RPMI8226 (cell line): ENCODE results near the gene CPNE9.

Experiments used
- DNase-seq: peaks from one replicate; pipeline ENCODE4 v3.0.0-alpha.2; 2015

Gene CPNE9, protein sequence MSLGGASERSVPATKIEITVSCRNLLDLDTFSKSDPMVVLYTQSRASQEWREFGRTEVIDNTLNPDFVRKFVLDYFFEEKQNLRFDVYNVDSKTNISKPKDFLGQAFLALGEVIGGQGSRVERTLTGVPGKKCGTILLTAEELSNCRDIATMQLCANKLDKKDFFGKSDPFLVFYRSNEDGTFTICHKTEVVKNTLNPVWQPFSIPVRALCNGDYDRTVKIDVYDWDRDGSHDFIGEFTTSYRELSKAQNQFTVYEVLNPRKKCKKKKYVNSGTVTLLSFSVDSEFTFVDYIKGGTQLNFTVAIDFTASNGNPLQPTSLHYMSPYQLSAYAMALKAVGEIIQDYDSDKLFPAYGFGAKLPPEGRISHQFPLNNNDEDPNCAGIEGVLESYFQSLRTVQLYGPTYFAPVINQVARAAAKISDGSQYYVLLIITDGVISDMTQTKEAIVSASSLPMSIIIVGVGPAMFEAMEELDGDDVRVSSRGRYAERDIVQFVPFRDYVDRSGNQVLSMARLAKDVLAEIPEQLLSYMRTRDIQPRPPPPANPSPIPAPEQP

DNA sequence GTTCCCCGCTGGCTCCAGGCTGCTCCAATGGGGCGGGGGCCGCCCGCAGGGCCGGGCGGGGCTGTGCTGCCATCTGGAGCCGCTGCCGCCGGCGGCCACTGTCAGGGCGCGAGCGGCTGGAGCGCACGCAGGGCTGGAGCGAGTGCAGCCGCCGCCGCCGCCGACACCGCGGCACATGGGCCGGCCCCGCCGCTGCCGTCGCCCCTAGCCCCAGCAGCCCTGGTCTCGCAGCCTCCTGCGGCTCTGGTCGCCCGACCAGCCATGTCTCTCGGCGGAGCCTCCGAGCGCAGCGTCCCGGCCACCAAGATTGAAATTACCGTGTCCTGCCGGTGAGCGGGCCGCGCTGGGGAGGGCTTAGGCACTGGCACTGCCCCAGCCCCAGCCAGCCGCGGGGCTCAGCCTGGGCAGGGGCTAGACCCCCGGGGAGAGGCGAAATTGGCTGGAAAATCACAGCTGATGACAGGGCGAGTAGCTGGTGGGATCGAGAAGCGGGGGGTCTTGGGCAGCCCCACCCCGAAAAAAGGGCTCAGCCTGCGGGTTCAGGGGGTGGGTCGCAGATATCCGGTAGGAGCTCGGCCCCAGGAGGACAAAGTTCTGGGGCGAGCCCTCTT is at the start of gene CPNE9:
TSS of gene CPNE9 (plus strand) at position 98 of the 611 bp plus-strand sequence. CDS start at position 262, 164 bp downstream.
- DNase-seq = no peak

DNA sequence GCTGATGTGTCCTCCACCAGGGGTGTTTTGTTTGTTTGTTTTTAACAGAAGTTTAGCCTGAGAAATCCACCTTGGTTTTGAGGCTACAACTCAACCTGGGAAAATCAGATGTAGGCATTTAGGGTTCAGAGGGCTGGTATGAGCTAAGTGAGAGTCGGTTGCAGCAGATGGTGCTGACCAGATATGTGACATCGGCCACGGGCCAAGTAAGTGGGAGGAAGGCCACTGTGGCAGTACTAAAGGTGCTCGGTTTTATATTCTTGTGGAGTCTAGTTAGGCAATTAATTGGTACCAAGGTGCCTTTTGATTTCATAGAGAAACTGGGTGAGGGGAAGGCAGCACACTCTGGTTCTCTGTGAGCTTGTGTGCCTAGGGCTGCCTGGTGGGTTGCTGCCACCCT is 43.8 kb upstream of the CPNE9 start:
- no peak for DNase-seq

DNA sequence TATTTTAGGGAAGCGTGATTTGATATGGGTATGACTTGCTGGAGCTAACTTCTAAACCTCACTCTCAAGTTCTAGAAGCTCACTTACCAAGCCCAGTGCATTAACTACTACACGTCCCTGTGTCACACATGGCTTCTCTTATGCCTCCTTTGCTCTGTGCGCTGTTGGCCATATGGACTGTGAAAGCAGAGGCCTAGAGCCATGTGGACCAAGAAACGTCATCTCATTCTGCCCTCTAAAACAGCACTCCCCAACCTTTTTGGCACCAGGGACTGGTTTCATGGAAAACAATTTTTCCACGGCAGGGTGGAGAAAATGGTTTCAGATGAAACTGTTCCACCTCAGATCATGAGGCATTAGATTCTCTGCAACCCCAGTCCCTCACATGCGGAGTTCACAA is 42.7 kb upstream of the CPNE9 start:
- no peak for DNase-seq

DNA sequence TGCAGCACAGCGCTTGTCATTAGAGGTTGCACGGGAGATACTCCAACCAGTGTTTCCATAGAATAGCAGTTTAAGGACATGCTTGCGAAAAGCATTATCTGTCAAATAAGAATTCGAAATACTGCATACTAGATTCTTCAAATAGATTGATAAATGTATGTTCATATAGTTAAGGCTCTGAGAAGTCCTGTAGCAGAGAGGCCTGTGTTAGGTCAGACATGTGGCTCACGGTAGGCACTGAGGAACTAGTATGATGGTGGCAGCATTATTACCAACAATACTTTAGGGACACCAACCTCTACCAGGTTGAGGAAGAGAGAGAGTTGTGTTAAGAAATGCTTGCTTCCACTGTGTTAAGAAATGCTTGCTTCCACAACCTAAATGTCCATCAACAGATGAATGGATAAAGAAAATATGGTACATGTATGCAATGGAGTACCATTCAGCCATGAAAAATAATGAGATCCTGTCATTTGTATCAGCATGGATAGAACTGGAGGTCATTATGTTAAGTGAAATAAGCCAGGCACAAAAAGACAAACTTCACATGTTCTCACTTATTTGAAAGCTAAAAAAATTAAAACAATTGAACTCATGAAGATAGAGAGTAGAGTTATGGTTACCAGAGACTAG is 39.4 kb upstream of the CPNE9 start:
- DNase-seq = no peak

DNA sequence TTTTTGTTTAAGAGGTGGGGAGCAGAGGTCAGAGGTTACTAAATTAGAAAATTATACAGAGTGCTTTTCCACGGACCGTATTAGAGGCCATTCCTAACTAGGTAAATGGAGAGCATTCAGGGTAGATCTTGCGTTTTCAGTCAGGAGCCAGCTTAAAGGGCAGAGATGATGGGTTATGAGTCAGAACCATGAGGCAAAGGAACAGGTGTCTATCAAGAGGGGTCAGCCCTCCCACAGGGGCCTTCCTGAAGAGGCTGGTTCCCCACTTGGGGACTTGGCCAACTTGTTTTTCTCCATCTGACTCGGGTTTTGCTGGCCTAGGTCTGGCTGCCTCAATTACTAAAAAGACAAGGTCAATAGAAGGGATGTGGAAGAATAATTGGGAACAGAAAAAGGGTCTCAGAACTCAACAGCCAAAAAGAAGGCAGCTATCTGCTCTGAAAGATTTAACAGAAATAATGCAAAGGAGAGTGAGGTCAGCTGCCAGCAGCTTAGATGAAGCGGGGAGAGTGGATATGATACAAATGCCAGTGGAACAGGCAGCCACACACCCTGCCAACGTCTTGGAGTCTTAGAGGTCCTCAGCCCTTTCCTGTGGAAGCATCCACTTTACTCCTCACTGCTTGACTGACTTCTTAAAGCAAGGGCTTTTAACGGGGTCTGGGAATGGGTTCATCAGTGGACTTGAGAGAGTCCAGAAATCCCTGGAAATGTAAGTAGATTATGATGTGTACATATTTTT is 36.8 kb upstream of the CPNE9 start:
- no peak for DNase-seq

DNA sequence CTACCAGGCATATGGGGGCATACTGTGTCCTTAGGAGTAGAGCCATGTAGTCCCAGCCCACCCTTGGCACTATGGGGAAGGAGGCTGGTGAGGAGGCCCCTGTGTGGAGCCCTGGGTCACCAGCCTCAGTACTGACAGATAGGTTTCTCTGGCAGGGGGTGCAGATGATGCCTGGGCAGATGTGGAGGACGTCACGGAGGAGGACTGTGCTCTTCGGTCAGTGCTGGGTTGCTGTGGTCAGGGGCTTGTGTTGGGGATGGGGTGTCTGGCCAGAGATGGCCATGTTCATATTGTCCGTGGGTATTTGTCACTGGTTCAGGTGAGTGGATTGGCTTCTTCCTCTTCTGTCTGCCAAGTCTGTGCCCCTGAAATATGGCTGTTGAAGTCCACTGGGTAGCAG is 34.4 kb upstream of the CPNE9 start:
- DNase-seq = no peak

DNA sequence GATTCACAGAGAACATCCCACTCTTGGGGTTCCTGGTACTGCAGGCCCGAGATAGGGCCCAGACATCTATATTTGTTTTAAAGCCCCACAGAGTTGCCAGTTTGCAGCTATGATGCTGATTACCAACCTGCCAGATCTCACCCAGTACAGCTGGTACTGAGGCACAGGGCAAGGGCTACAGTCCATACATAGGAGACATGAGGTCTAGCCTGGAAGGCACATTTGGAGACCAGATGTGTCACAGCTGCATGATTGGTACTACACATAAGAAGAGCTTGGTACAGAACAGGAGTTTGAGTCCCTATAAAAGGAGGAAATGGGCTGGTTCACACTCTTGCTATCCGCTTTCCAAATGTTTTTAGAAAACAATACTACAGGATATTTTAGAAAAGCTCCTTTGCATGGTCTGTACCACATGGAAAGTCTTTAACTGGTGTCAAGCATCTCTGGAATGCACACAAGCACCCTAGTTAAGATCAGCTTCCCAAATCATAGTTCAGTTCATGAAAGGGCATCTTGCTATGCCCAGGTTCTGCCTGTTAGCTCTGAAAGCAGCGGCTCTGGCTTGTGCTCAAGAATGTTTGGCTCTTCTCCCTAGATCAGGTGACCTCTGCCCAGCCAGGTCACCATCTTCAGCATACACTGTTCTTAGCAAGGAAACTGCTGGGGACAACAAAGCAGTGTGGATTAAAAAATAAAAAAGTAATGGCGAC is 33.8 kb upstream of the CPNE9 start:
- no peak for DNase-seq

DNA sequence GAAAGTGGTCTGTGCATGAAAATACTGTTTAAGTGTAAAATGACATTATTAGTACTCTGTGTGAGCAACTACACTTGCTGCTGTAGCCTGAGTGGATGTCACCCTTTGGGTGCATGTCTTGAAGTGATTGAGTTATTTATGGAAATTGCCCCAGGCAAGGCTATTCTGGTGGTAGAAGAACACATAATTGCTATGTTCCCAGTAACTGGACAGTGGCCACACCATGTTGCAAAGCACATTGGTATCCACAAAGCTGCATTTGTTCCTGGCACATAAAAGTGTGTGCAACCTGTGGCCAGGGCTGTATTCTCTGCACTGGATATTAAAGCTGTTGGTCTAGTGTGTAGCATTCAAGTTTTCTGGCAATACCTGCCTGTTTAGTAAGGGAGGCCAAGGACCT is 30.6 kb upstream of the CPNE9 start:
- no peak for DNase-seq

DNA sequence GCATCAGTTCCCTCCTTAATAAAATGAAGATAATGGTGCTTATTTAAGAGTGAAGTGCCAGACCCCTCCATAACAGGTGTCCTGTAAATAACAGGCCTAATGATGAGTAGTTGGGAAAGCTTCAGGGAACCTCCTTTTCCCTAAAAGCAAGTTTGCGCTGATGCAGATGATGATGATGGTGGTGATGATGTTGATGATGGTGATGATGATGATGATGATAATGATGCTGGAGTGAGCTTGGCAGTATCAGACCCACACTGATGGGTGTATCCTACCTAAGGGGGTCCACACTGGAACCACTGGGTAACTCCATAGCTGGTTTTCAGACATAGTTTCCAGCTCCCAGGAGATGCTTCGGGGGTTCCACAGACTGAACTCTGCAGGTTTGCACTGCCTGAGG is 29.9 kb upstream of the CPNE9 start:
- no peak for DNase-seq

DNA sequence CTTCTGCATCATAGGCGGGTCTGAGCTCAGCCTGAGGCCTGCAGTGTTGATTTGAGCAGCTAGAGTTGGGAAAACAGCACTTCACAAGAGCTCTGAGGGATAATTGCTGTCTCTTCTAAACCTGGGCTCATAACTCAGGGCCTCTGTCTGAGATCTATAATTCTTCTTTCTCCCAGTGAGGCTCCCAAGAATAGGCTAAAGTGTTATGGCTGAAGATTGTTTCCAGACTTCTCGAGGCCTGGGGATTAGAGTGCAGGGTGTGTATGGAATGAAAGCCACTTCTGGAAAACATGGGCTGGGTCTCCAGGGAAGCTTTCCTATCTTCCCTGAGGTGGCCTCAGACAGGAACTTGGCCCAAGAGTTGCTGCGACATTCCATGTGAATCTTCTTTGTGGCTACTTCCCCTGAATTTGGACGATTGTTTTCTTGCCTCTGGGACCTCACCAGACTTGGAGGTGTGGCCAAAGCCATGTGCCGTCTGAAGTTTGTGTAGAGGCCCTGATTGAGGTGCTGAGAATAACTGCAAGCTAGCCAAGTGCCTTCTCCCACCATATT is 27.8 kb upstream of the CPNE9 start:
- no peak for DNase-seq

DNA sequence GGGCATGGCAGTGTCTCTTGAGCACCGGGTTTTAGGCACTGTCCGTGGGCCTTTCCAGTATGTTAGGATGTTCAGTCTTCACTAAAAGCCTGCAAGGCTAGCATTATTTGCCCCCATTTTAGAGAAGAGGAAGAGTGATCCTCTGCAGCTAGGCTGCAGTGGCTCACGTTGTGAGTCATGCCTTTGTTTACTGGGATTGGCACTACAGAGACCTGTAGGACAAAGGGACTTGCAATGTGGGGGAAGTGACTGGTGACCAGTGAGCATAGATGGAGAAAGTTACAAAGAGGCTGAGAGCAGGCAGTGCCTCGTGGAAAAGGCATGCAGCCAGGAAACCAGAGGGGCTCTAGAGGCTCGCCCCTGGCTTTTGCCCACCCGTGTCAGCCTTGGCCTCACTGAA is 26.8 kb upstream of the CPNE9 start:
- DNase-seq = no peak

DNA sequence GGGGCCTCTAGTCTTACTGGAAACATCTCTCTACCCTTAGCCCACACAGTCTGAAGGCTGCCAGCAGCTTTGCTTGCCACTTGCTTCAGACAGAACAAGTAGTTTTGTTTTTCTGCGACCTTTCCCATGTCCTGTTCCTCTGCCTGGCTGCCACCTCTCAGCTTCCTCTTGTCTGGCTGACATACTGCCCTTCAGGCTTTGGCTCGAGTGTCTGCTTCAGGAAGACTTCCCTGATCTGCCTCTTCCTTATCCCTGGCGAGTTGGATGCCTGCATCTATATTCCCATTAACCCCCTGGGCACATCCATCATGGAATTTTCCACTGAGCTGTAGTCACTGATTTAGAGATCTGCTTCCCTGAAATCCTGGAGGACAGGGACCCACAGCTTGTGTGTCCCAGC is 25.1 kb upstream of the CPNE9 start:
- no peak for DNase-seq

DNA sequence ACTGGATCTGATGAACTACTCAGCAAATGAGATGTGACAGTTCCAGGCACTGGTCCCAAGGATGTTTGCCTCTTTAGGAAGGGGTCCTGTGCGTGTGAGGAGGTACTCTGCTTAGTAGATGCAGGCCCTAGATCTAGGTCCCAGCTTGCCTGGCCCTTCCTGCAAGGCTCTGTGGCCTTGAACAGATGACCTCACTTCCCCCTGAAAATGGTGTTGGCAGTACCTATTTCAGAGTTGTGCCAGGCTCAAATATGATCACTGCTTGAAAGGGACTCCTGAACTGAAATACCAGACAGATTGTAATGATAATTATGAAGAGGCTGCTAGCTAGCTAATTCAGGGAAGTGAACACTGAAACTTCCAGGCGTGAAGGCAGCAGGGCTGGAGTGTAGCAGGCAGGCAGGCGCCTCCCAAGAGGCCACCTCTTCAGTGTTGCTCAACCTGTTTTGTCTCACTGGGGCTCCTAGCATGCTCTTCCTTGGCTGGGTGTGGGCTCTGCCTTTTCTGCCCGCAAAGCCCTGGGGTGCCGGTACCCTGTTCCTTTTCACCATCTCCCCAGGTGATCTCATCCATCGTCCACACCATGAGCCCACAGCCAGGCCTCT is 24.1 kb upstream of the CPNE9 start:
- DNase-seq = no peak

DNA sequence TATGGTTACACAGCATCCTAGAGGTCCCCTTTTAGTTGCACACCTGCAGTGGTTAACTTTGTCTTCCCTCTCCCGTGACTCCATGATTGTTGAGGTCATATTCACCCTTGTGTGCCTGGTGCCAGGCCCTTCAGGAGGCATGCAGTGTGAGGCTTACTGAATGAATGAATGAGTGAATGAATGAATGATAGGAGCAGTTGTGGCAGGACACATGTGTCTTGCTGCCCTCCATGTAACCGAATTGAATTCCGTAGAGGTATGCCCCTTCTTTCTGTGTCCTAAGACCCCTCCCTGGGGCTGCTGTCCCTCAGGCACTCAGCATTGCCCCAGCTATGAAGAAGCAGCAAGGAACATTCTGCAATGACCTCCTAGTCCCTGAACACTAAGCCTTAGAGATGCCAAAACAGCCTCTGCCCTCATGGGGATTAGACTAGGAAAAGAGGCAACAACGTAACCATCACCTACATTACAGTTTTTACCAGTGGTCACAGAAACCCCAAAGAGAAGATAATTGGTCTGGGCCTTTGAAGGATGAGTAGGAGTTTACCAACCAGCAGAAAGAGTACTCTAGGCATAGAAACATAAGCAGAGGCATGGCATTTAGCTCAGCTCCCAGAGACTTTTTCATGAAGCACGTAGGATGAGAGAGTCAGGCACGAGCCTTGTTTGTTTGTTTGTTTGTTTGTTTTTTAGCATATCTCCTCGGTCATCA is 22.5 kb upstream of the CPNE9 start:
- no peak for DNase-seq

DNA sequence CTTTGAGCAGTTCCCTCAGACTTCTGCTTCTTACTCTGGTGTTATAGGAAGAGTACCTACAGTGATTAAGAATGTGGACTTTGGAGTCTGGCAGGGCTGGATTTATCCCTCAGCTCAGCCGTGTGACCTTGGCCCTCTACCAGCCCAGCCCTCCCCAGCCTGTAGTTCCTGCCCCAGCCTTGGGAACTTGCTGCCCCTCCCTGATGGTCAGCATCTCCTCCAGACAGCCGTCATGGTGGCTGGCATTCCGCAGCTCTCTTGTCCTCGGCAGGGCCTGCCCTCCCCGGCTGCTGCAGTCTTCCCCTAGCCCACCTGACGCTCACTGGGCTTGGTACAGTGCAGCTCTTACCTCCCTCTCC is 21.9 kb upstream of the CPNE9 start:
- DNase-seq = no peak

DNA sequence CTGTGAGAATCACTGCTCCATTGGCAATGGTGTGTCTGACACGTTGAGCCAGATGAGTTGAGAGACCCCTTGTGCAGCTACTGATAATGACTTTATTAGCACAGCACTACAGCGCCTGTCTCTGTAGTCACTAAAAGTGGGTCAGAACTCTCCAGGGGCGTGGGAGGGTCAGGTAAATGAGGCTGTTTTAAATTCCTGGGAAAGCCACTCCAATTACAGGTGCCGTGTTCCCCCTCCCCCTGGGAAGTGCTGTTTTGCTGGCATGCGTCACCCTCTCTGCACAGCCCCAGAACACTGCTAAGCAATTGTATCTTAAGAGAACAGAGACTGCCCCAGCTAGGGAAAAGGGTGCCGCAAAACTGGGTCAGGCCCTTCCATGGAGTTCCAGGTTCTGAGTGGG is 21.5 kb upstream of the CPNE9 start:
- DNase-seq = no peak

DNA sequence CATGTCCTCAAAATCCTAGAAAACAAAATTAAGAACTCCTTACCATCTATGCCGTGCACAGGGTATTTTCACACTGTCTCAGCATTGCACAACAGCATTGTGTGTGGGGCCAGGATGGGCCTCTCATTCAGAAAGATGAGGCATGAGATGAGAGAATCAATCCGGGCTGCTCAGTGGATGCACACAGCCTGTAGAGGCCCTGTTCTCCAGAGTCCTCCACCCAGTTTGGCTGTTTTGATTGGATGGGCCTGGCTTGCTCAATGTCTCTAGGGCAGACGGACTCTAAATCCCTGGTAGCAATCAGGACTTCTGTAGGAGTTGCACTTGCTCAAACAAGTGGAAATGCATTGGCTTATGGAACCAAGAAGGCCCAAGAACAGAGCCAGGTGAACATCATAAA is 20.2 kb upstream of the CPNE9 start:
- DNase-seq = no peak

DNA sequence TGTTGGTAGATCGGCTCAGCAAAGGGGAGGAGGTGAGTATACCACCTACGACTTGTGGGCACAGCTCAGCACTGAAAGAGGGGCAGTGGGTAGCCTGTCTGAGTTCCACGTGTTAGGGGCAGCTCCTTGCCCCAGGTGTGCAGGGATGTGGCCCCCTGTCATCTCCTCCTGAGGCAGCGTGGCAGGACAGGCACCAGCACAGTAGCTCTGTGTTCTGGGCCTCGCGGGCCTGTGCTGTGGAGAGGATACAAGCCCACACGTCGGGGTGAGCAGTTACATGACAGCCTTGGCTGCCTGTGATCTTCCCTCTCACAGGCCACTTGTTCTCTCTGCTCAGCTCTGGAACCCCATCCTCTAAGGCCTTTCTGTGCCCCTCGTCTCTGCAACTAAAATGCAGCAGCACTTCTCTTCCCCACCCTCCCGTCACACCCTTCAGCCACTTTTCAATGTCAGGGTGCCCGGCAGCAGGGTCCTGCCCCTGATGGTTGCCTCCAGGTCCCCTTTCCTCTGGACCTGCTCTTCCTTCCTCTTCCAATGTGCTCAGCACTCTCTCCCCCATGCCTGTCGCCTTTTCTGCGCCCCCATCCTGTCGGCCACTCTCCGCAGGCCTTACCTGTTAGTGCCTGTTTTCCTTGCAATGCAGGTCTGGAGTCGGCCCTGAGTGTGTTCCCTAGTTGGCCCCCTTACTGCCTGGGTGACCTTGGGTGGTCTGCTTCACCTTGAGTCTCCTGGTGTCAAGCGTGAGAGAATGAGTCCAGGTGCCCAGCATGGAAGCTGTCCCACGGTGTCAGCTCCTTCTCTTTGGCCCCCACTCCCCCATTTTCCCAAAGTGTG is 18.2 kb upstream of the CPNE9 start:
- DNase-seq = no peak

DNA sequence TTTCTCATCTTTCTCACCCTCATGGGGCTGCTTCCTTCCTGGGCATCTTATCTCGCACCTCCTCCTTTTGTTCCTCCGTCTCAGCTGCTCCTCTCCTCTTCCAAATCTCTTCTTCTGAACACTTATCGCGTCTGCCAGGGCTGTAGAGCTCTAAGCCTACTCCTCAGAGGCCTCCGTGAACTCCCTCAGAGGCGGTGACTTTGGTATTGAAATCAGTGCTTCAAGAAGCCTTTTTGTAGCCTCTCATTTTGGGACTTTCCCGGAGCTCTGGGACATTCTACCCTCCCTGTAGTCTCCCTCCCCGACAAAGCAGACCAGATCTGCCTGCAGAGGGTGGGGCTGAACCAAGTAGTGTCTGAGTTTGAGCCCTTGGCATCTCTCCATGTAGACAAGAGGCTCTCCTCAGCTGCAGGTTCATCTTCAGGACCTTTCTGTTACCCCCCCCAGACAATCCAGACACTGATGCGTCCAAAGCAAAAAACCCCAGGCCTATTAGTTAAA is 17.5 kb upstream of the CPNE9 start:
- DNase-seq = no peak

DNA sequence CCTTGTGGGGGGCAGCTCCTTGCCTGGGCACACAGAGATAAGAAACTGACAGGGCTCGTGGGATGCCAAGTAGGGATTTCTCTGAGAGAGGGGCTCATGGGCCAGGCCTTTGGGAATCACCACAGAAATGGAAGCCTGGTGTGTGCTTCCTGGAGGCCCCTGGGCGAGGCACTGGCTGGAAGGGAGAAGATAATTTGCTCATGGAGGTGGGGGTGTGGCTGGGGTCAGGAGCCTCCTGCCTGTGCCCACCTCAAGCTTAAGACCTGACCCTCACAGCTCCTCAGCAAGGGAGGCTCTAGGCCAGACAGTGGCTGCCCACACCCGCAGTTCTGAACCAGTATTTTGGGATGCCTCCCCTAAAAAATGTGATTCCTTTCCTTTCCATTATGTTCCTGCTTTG is 16.9 kb upstream of the CPNE9 start:
- DNase-seq = no peak
